ENCODE data around the gene SCO1.

GRCh38 chr17:10743316-10744009 is 46.1 kb upstream of the SCO1 start:
- TF ChIP-seq CTCF (conservative IDR thresholded peaks at IDR 0.05 in 1 of 2, IDR thresholded peaks at IDR 0.05 in 1 of 2; ENCODE audit: extremely low read depth in 1 of 2, insufficient read depth in 1 of 2, low read depth in 1 of 2, low read length in 2 of 2) (no peak), EZH2 (IDR thresholded peaks at IDR 0.05; ENCODE audit: borderline replicate concordance, low read length) (no peak)
